GM23338 (cell line): ENCODE data around the gene BCL2L13. TPM values are rescaled to one million over a fixed set of nuclear protein-coding genes. Genes with fewer than 3 reads are reported as not detected.

ENCODE experiments used
- microRNA-seq: library from miRNA; unstranded; fragments of <30 nt; microRNA quantifications from one replicate; pipeline ENCODE4, GENCODE V29; 2017
- polyA plus RNA-seq: library from polyadenylated mRNA; unstranded; fragments of >200 nt; fragmentation: Nextera tagmentation; extraction: Ambion mirVana; gene quantifications from 2 replicates; pipeline ENCODE4 v1.2.1, GENCODE V29; 2016
- small RNA-seq: library from RNA; depleted of rRNA; stranded (forward); fragments of <200 nt; gene quantifications from one replicate; pipeline ENCODE3, GENCODE V24; 2014; ENCODE audit warnings: low replicate concordance
- total RNA-seq: library from RNA; depleted of rRNA; stranded (reverse); fragments of >200 nt; shearing (Covaris generic); gene quantifications from 2 replicates; pipeline ENCODE4 v1.2.3, GENCODE V29; 2014; rRNA removed

The BCL2L13 gene
- total and polyA plus RNA-seq, 2 experiments from 2014 or later = 22.4 to 32.3 TPM

Small RNA genes within 50 kb of the gene (microRNA-seq; reads per million reads assigned to microRNA genes)
- not detected for gene MIR3198-1

Small RNA genes within 50 kb of the gene (small RNA-seq; reads per million reads assigned to genes)
- gene MIR3198-1 = not detected

Other genes starting within 250 kb of the BCL2L13 start
- 0.47 and 1.9 TPM in 2 replicates for gene SLC25A18, start 75.3 kb upstream of the BCL2L13 start, total RNA-seq
- 0.57 and 1.2 TPM in 2 replicates for gene SLC25A18, start 75.3 kb upstream of the BCL2L13 start, polyA plus RNA-seq
- 74.5 and 74.8 TPM in 2 replicates for gene ATP6V1E1, start 10.0 kb upstream of the BCL2L13 start, total RNA-seq
- 81.7 and 82.9 TPM in 2 replicates for gene ATP6V1E1, start 10.0 kb upstream of the BCL2L13 start, polyA plus RNA-seq
- gene BID, start 135.7 kb downstream of the BCL2L13 start, total RNA-seq = 62.3 and 125 TPM in 2 replicates
- 63.4 and 65.1 TPM in 2 replicates for gene BID, start 135.7 kb downstream of the BCL2L13 start, polyA plus RNA-seq